ENCODE measurements around the gene NUMBL. TPM values are rescaled to one million over a fixed set of nuclear protein-coding genes. Genes with fewer than 3 reads are reported as not detected.

NUMBL gene
- polyA plus RNA-seq, 1 donor from 2014 or later: 20.5 TPM

DNA sequence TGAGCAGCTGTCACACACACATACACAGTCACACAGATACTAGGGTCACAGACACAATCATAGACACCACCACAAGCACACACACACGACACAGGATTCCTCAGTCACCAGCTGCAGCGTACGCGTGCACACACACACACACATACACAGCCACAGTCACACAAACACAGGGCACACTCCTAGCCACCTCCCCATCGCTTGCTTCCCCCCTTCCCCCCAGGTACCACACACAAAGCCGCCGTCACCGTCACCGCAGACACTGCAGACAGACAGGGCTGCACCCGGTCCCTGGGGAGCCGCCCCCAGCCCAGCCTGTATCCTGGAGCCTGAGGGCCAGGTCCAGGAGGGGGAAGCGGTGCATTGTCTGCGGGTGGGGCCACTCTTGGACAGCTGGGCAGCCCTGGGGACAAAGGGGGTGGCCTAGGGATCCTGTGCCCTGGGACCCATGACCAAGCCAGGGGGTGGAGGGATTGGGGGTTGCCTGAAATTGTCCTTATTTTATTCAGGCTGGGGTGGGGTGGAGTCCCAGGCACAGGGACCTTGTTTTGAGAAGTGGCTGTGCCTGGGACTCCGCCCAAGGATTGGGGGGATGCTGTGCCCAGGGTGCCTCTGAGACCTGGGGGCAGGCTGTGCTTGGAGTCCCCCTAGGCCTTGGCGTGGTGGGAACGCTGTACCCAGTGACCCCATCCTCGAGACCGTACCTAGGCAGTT lies 957 bp downstream of the NUMBL start:
- H3K79me2 ChIP-seq (replicated peaks; ENCODE audit: insufficient read depth, low read length): peaks cover 21% of the 10 kb centered on the region
- peak overlapping the region; percentile 87 for H3K9ac ChIP-seq (ENCODE audit: low read length)
- peak overlapping the region; percentile 41 for H3K27ac ChIP-seq (ENCODE audit: low read length)
- no peaks in the 10 kb centered on the region for H3K36me3 ChIP-seq (ENCODE audit: insufficient read depth, low read length)
- no peaks in the 10 kb centered on the region for H3F3A ChIP-seq (ENCODE audit: insufficient read depth, low read length, poor library complexity, severe bottlenecking)
- peak overlapping the region; percentile 58 for H2AFZ ChIP-seq (ENCODE audit: low read depth, low read length)
- H3K9me3 ChIP-seq (ENCODE audit: low read length): no peaks in the 10 kb centered on the region
- TF ChIP-seq, protein P1, sequence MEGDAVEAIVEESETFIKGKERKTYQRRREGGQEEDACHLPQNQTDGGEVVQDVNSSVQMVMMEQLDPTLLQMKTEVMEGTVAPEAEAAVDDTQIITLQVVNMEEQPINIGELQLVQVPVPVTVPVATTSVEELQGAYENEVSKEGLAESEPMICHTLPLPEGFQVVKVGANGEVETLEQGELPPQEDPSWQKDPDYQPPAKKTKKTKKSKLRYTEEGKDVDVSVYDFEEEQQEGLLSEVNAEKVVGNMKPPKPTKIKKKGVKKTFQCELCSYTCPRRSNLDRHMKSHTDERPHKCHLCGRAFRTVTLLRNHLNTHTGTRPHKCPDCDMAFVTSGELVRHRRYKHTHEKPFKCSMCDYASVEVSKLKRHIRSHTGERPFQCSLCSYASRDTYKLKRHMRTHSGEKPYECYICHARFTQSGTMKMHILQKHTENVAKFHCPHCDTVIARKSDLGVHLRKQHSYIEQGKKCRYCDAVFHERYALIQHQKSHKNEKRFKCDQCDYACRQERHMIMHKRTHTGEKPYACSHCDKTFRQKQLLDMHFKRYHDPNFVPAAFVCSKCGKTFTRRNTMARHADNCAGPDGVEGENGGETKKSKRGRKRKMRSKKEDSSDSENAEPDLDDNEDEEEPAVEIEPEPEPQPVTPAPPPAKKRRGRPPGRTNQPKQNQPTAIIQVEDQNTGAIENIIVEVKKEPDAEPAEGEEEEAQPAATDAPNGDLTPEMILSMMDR (IDR thresholded peaks at IDR 0.05; ENCODE audit: poor library complexity, severe bottlenecking): no peak
- TF ChIP-seq, protein P2, sequence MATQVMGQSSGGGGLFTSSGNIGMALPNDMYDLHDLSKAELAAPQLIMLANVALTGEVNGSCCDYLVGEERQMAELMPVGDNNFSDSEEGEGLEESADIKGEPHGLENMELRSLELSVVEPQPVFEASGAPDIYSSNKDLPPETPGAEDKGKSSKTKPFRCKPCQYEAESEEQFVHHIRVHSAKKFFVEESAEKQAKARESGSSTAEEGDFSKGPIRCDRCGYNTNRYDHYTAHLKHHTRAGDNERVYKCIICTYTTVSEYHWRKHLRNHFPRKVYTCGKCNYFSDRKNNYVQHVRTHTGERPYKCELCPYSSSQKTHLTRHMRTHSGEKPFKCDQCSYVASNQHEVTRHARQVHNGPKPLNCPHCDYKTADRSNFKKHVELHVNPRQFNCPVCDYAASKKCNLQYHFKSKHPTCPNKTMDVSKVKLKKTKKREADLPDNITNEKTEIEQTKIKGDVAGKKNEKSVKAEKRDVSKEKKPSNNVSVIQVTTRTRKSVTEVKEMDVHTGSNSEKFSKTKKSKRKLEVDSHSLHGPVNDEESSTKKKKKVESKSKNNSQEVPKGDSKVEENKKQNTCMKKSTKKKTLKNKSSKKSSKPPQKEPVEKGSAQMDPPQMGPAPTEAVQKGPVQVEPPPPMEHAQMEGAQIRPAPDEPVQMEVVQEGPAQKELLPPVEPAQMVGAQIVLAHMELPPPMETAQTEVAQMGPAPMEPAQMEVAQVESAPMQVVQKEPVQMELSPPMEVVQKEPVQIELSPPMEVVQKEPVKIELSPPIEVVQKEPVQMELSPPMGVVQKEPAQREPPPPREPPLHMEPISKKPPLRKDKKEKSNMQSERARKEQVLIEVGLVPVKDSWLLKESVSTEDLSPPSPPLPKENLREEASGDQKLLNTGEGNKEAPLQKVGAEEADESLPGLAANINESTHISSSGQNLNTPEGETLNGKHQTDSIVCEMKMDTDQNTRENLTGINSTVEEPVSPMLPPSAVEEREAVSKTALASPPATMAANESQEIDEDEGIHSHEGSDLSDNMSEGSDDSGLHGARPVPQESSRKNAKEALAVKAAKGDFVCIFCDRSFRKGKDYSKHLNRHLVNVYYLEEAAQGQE (IDR thresholded peaks at IDR 0.05; ENCODE audit: borderline replicate concordance): no peak
- TF ChIP-seq TAF1 (IDR thresholded peaks at IDR 0.05; ENCODE audit: low read depth) (no peak), MXI1 (conservative IDR thresholded peaks at IDR 0.05; ENCODE audit: poor library complexity, severe bottlenecking) (peak; percentile 42), EP300 (conservative IDR thresholded peaks at IDR 0.05; ENCODE audit: poor library complexity, severe bottlenecking) (no peak), POLR2AphosphoS5 (IDR thresholded peaks at IDR 0.05) (peak; percentile 44), SMC3 (conservative IDR thresholded peaks at IDR 0.05; ENCODE audit: poor library complexity) (no peak), RAD21 (conservative IDR thresholded peaks at IDR 0.05) (no peak), EZH2 (IDR thresholded peaks at IDR 0.05; ENCODE audit: borderline replicate concordance, insufficient read depth, low read length, poor library complexity, severe bottlenecking) (no peak)
- peak overlapping the region; percentile 81 for H3K4me3 ChIP-seq (ENCODE audit: low read length)
- H4K20me1 ChIP-seq (ENCODE audit: insufficient read depth): no peaks in the 10 kb centered on the region
- no peaks in the 10 kb centered on the region for H3K9me2 ChIP-seq (ENCODE audit: insufficient read depth, low read length)
- H3K4me2 ChIP-seq (ENCODE audit: low read length): peak overlapping the region; percentile 93
- no peaks in the 10 kb centered on the region for H3K27me3 ChIP-seq (ENCODE audit: insufficient read depth, low read depth, low read length)

DNA sequence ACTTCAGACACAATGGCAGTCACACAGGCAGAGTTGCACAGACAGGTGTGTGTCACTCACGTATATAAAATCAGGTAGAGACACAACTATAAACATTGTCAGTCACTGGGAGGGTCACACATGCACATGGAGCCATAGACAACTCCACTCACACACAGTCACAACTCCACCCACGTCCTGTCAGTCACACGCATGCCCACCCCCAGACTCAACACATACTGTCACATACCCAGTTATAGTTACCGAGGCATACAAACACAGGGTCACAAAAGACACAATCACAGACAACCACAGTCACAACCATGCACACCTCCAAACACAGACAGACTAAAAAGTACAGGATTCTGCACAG lies 1.5 kb downstream of the NUMBL start:
- H3K4me2 ChIP-seq (ENCODE audit: low read length): peak overlapping the region; percentile 93
- no peaks in the 10 kb centered on the region for H4K20me1 ChIP-seq (ENCODE audit: insufficient read depth)
- no peaks in the 10 kb centered on the region for H3K9me3 ChIP-seq (ENCODE audit: low read length)
- H3F3A ChIP-seq (ENCODE audit: insufficient read depth, low read length, poor library complexity, severe bottlenecking): no peaks in the 10 kb centered on the region
- peak overlapping the region; percentile 81 for H3K4me3 ChIP-seq (ENCODE audit: low read length)
- no peaks in the 10 kb centered on the region for H3K36me3 ChIP-seq (ENCODE audit: insufficient read depth, low read length)
- peak overlapping the region; percentile 87 for H3K9ac ChIP-seq (ENCODE audit: low read length)
- no peaks in the 10 kb centered on the region for H3K9me2 ChIP-seq (ENCODE audit: insufficient read depth, low read length)
- H2AFZ ChIP-seq (ENCODE audit: low read depth, low read length): no peak overlapping the region
- H3K27ac ChIP-seq (ENCODE audit: low read length): peak overlapping the region; percentile 41
- H3K79me2 ChIP-seq (replicated peaks; ENCODE audit: insufficient read depth, low read length): peaks cover 21% of the 10 kb centered on the region
- TF ChIP-seq, protein P1 (IDR thresholded peaks at IDR 0.05; ENCODE audit: poor library complexity, severe bottlenecking): no peak
- no peak for TF ChIP-seq POLR2AphosphoS5 (IDR thresholded peaks at IDR 0.05)
- no peak for TF ChIP-seq EZH2 (IDR thresholded peaks at IDR 0.05; ENCODE audit: borderline replicate concordance, insufficient read depth, low read length, poor library complexity, severe bottlenecking)
- TF ChIP-seq, protein P2 (IDR thresholded peaks at IDR 0.05; ENCODE audit: borderline replicate concordance): no peak
- no peak for TF ChIP-seq SMC3 (conservative IDR thresholded peaks at IDR 0.05; ENCODE audit: poor library complexity)
- TF ChIP-seq RAD21 (conservative IDR thresholded peaks at IDR 0.05): no peak
- no peak for TF ChIP-seq EP300 (conservative IDR thresholded peaks at IDR 0.05; ENCODE audit: poor library complexity, severe bottlenecking)
- no peak for TF ChIP-seq MXI1 (conservative IDR thresholded peaks at IDR 0.05; ENCODE audit: poor library complexity, severe bottlenecking)
- H3K27me3 ChIP-seq (ENCODE audit: insufficient read depth, low read depth, low read length): no peaks in the 10 kb centered on the region

Data from neural cell (in vitro differentiated cells).